ENCODE data around the gene GPR108. TPM values are rescaled to one million over a fixed set of nuclear protein-coding genes. Genes with fewer than 3 reads are reported as not detected.

Gene GPR108
- total and polyA plus RNA-seq, 4 donors = 17.2 to 34.2 (median 30.5) TPM

GRCh38 chr19:6723108-6723618, 14.2 kb downstream of the GPR108 start:
- H3K27me3 ChIP-seq (ENCODE audit: control insufficient read depth in 4 of 4, insufficient read depth in 4 of 4, low read length in 3 of 4) = no peaks in the 10 kb centered on the region
- H3K27ac ChIP-seq (ENCODE audit: low read depth in 1 of 2, low read length in 2 of 2) = peak overlapping the region; percentile 67 to 84
- peaks cover 5 to 51% (median 39%) of the 10 kb centered on the region in 4 donors for H3K4me1 ChIP-seq (ENCODE audit: control insufficient read depth in 4 of 4, insufficient read depth in 4 of 4, low read length in 3 of 4)
- WGBS = 13% methylated on average over 13 of the region's 13 CpGs
- H3K9me3 ChIP-seq (ENCODE audit: control insufficient read depth in 4 of 4, low read length in 3 of 4) = no peaks in the 10 kb centered on the region
- H3K4me3 ChIP-seq (ENCODE audit: low read depth in 1 of 3, low read length in 3 of 3) = peak overlapping the region in 2 of 3 donors; percentile 26 to 44
- H3K36me3 ChIP-seq (ENCODE audit: control insufficient read depth in 4 of 4, insufficient read depth in 3 of 4, low read depth in 1 of 4, low read length in 3 of 4) = peaks cover 0 to 14% (median 6%) of the 10 kb centered on the region in 4 donors
- TF ChIP-seq RXRA (IDR thresholded peaks at IDR 0.05) (peak; percentile 79 to 89), NR2F2 (IDR thresholded peaks at IDR 0.05) (peak; percentile 19), FOXA2 (IDR thresholded peaks at IDR 0.05) (no peak), RAD21 (IDR thresholded peaks at IDR 0.05) (no peak), GABPA (IDR thresholded peaks at IDR 0.05 in 1 of 2, conservative IDR thresholded peaks at IDR 0.05 in 1 of 2) (no peak), MAX (IDR thresholded peaks at IDR 0.05) (peak; percentile 81), YY1 (IDR thresholded peaks at IDR 0.05) (peak; percentile 42), TAF1 (conservative IDR thresholded peaks at IDR 0.05) (no peak), HNF4G (IDR thresholded peaks at IDR 0.05) (no peak), SP1 (IDR thresholded peaks at IDR 0.05) (peak; percentile 60), FOXA1 (IDR thresholded peaks at IDR 0.05) (peak; percentile 25), EGR1 (IDR thresholded peaks at IDR 0.05; ENCODE audit: low read depth in 2 of 2) (peak in 1 of 2 donors; percentile 33), JUND (IDR thresholded peaks at IDR 0.05) (peak in 1 of 2 donors; percentile 38), HNF4A (conservative IDR thresholded peaks at IDR 0.05) (peak; percentile 66 to 73), ZBTB33 (IDR thresholded peaks at IDR 0.05) (peak; percentile 23), REST (IDR thresholded peaks at IDR 0.05) (no peak)
- TF ChIP-seq, protein P1, sequence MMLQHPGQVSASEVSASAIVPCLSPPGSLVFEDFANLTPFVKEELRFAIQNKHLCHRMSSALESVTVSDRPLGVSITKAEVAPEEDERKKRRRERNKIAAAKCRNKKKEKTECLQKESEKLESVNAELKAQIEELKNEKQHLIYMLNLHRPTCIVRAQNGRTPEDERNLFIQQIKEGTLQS (IDR thresholded peaks at IDR 0.05) = no peak
- TF ChIP-seq, protein P2, sequence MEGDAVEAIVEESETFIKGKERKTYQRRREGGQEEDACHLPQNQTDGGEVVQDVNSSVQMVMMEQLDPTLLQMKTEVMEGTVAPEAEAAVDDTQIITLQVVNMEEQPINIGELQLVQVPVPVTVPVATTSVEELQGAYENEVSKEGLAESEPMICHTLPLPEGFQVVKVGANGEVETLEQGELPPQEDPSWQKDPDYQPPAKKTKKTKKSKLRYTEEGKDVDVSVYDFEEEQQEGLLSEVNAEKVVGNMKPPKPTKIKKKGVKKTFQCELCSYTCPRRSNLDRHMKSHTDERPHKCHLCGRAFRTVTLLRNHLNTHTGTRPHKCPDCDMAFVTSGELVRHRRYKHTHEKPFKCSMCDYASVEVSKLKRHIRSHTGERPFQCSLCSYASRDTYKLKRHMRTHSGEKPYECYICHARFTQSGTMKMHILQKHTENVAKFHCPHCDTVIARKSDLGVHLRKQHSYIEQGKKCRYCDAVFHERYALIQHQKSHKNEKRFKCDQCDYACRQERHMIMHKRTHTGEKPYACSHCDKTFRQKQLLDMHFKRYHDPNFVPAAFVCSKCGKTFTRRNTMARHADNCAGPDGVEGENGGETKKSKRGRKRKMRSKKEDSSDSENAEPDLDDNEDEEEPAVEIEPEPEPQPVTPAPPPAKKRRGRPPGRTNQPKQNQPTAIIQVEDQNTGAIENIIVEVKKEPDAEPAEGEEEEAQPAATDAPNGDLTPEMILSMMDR (IDR thresholded peaks at IDR 0.05; ENCODE audit: low read depth, low read length, missing input control) = no peak
- no peak overlapping the region for H3K9ac ChIP-seq (ENCODE audit: low read depth in 1 of 2, low read length in 2 of 2)
- no peak for DNase-seq (ENCODE audit: low spot score)
